ENCODE measurements around the gene RALGAPA2.

RALGAPA2 gene

GRCh38 chr20:20461551-20461950 is 250.9 kb downstream of the RALGAPA2 start:
- no peak overlapping the region for H3K4me3 ChIP-seq (ENCODE audit: low read length)
- no peak for DNase-seq (ENCODE audit: low read depth, low spot score)

- H3K4me3 ChIP-seq (ENCODE audit: low read length), result no peak overlapping the region
- DNase-seq (ENCODE audit: low read depth, low spot score), result no peak
Measured at GRCh38 chr20:20459726-20460125, 252.7 kb downstream of the RALGAPA2 start.

GRCh38 chr20:20457392-20458126 is 254.9 kb downstream of the RALGAPA2 start:
- no peak overlapping the region for H3K4me3 ChIP-seq (ENCODE audit: low read length)
- no peak for DNase-seq (ENCODE audit: low read depth, low spot score)

GRCh38 chr20:20456741-20457140 is 255.7 kb downstream of the RALGAPA2 start:
- no peak overlapping the region for H3K4me3 ChIP-seq (ENCODE audit: low read length)
- no peak for DNase-seq (ENCODE audit: low read depth, low spot score)

- no peak overlapping the region for H3K4me3 ChIP-seq (ENCODE audit: low read length)
- DNase-seq (ENCODE audit: low read depth, low spot score), result no peak
Measured at GRCh38 chr20:20455926-20456325, 256.5 kb downstream of the RALGAPA2 start.

GRCh38 chr20:20454850-20455627 is 257.4 kb downstream of the RALGAPA2 start:
- no peak for DNase-seq (ENCODE audit: low read depth, low spot score)

GRCh38 chr20:20454367-20454766 is 258.1 kb downstream of the RALGAPA2 start:
- H3K4me3 ChIP-seq (ENCODE audit: low read length), result no peak overlapping the region
- no peak for DNase-seq (ENCODE audit: low read depth, low spot score)

More at GRCh38 chr20:20454850-20455627, 257.4 kb downstream of the RALGAPA2 start:
- H3K4me3 ChIP-seq (ENCODE audit: low read length), result no peak overlapping the region

- DNase-seq (ENCODE audit: low read depth, low spot score), result no peak
Measured at GRCh38 chr20:20452254-20452676, 260.2 kb downstream of the RALGAPA2 start.

GRCh38 chr20:20450521-20450920 is 261.9 kb downstream of the RALGAPA2 start:
- DNase-seq (ENCODE audit: low read depth, low spot score), result no peak
- H3K4me3 ChIP-seq (ENCODE audit: low read length), result no peak overlapping the region

More at GRCh38 chr20:20452254-20452676, 260.2 kb downstream of the RALGAPA2 start:
- H3K4me3 ChIP-seq (ENCODE audit: low read length), result no peak overlapping the region

- H3K4me3 ChIP-seq (ENCODE audit: low read length), result no peak overlapping the region
- no peak for DNase-seq (ENCODE audit: low read depth, low spot score)
Measured at GRCh38 chr20:20448881-20449280, 263.6 kb downstream of the RALGAPA2 start.

- no peak overlapping the region for H3K4me3 ChIP-seq (ENCODE audit: low read length)
- DNase-seq (ENCODE audit: low read depth, low spot score), result no peak
Measured at GRCh38 chr20:20447196-20447595, 265.2 kb downstream of the RALGAPA2 start.

GRCh38 chr20:20446425-20447015 is 265.9 kb downstream of the RALGAPA2 start:
- no peak for DNase-seq (ENCODE audit: low read depth, low spot score)
- H3K4me3 ChIP-seq (ENCODE audit: low read length), result no peak overlapping the region

- DNase-seq (ENCODE audit: low read depth, low spot score), result no peak
Measured at GRCh38 chr20:20446001-20446400, 266.4 kb downstream of the RALGAPA2 start.

GRCh38 chr20:20443504-20443903 is 268.9 kb downstream of the RALGAPA2 start:
- no peak for DNase-seq (ENCODE audit: low read depth, low spot score)
- H3K4me3 ChIP-seq (ENCODE audit: low read length), result no peak overlapping the region

More at GRCh38 chr20:20446001-20446400, 266.4 kb downstream of the RALGAPA2 start:
- H3K4me3 ChIP-seq (ENCODE audit: low read length), result no peak overlapping the region

- H3K4me3 ChIP-seq (ENCODE audit: low read length), result no peak overlapping the region
- DNase-seq (ENCODE audit: low read depth, low spot score), result no peak
Measured at GRCh38 chr20:20442466-20442865, 270.0 kb downstream of the RALGAPA2 start.

GRCh38 chr20:20440886-20441658 is 271.4 kb downstream of the RALGAPA2 start:
- no peak for DNase-seq (ENCODE audit: low read depth, low spot score)
- H3K4me3 ChIP-seq (ENCODE audit: low read length), result no peak overlapping the region

GRCh38 chr20:20440481-20440880 is 272.0 kb downstream of the RALGAPA2 start:
- no peak overlapping the region for H3K4me3 ChIP-seq (ENCODE audit: low read length)
- no peak for DNase-seq (ENCODE audit: low read depth, low spot score)

GRCh38 chr20:20439602-20440190 is 272.7 kb downstream of the RALGAPA2 start:
- no peak for DNase-seq (ENCODE audit: low read depth, low spot score)
- no peak overlapping the region for H3K4me3 ChIP-seq (ENCODE audit: low read length)

- DNase-seq (ENCODE audit: low read depth, low spot score), result no peak
- H3K4me3 ChIP-seq (ENCODE audit: low read length), result no peak overlapping the region
Measured at GRCh38 chr20:20437314-20437713, 275.1 kb downstream of the RALGAPA2 start.
